Stromal cell of bone marrow (primary cell): Measurements from ENCODE around the gene USP6NL.

Experiments
- DNase-seq: peaks from one replicate; pipeline ENCODE4 v3.0.0-alpha.2; 2012; ENCODE audit warnings: low read depth

The USP6NL gene

DNA sequence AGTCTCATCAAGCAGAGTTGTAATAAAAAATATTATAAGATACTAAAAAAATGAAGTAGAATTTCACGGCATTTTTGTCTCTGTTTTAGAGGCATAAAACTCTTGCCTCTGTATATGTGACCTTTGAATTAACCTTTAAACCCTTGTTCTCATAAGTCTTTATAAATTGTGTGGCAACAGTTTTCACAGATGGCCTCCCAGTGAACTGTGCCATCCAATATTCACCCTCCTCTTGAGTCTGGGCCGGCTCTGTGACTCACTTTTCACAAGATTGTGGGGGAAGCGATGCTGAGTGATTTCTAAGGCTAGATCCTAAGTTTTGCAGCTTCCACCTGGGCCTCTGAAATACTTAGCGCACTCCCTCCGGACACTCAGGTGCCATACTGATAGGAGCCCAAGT lies 4.6 kb upstream of the USP6NL start:
- no peak for DNase-seq

DNA sequence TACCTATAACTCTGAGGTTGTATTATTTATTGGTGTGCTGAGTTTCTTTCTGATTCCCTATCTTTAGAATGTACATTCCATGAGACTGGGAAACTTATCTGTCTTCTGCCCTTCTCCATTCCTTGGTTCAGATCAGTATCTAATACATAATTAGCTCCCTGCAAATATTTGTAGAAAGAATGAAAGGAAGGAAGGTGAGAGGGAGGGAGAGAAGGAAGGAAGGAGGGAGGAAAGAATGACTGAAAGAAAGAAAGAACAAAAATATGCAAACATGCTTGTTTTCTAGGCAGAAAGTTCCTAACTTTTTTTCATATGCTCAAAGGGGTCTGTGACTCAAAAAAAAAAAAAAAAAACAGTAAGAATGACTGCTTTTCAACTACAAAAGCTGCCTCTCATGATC lies 3.9 kb upstream of the USP6NL start:
- DNase-seq, result no peak

DNA sequence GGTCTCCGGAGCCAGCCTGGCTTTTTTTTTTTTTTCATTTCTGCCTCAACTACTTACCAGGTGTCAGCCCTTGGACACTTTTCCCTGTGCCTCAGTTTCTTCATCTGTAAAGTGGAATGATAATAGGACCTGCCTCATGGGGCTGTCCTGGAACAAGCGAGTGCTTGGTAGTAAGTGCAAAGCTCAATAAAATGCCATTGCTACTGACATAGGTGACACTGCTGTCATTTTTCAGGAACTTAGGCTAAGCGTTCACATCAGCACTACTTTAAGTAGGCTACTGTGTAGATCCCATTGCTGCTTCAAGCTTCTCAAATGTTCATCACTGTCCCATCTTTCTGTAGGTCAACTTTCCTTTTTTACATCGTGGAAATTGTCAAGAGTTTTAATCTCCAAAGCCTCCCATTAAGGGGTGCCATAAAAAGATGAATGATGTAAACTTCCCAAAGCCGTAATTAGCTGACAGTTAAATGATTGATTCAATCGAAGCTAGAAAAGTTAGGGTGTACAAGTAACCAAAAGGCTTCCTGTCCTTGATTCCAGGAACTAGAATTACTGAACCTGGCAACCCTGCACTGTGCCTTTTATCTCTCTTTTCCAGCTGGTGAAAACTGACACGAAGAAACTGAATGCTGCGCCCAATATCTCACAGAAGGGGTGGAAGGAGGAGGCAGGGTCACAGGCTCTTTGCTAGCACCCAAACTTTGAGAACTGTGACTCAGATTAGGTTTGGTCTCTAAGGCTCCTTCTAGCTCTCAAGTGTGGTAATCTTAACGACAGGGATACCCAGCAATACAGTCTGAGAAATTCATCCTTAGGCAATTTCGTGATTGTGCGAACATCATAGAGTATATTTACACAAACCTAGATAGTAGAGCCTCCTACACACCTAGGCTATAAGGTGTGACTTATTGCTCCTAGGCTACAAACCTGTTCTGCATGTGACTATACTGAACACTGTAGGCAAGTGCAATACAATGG lies 861 bp upstream of the USP6NL start:
- no peak for DNase-seq

DNA sequence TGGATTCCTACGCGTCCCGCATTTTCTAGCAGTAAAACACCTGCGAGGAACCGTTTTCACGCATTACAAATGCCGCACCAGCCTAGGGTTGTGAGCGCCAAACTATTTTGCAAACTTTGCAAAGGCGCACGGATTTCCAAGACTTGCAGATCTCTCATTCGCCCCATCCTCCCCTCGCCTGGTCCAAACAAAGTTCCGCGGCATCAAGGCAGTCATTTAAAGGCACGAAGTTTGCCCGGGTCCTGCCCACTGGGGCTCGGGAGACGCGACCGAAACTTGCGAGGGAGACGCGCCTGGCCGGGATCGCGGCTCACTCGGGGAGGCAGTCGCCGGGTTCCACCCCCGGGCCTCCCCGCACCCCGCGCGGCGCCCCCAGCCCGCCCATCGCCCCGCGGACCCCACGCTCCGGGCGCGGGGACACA lies 613 bp downstream of the USP6NL start:
- no peak for DNase-seq

DNA sequence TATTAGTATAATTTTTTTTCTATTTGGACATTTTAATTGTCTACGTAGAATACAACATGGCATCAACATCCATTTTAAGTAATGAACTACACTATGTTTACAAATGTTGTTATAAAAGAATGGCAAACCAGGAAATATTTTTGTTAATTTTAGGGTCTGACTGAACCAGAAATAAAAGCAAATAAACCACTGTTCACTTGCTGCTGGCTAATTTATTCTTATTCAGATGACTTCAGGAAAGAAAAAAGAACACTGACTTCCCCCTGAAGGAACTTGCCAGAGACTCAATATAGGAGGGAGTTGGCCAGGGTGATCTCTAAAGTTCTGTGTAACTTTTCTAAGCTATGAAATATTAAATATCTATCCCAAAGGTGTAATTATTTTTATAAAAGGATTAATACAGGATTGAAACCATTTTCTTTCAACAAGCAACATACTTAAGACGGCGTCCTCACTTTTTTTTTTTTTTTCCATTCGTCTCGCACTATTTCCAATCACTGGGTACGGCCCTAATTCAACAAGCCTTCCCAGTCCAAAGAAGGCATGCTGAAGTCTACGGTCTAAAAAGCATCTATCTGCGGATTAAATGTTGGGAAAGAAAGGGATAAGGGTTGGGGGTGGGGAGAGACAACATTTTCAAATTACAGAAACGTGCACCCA lies 1.2 kb downstream of the USP6NL start:
- no peak for DNase-seq

- no peak for DNase-seq
Measured at GRCh38 chr10:11609492-11610093, 1.9 kb downstream of the USP6NL start.

- no peak for DNase-seq
Measured at GRCh38 chr10:11609052-11609451, 2.4 kb downstream of the USP6NL start.

- no peak for DNase-seq
Measured at GRCh38 chr10:11608159-11609013, 3.1 kb downstream of the USP6NL start.

DNA sequence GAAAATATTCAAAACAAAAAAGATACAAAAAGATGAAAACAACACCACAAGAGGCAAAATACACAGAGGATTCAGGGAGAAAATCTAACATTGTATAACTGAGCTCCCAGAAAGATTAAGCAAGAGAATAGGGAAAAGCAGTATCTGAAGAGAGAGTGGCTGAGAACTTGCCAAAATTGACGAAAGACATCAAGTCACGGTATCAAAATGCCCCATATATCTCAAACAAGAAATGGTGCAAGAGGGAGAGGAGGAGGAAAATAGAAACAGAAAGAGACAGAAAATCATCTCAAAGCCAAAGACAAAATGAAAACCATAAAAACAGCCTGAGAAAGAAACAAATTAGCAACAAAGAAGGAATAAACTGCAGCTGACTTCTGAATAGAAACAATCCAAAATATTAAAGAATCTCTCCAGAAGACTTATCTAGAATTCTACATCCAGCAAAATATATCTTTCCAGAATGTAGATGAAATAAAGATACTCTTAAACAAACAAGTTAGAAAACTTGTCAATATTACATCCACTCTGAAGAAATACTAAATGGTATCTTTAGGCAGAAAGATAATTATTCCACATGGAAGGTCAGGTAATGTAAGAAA lies 5.5 kb downstream of the USP6NL start:
- no peak for DNase-seq

DNA sequence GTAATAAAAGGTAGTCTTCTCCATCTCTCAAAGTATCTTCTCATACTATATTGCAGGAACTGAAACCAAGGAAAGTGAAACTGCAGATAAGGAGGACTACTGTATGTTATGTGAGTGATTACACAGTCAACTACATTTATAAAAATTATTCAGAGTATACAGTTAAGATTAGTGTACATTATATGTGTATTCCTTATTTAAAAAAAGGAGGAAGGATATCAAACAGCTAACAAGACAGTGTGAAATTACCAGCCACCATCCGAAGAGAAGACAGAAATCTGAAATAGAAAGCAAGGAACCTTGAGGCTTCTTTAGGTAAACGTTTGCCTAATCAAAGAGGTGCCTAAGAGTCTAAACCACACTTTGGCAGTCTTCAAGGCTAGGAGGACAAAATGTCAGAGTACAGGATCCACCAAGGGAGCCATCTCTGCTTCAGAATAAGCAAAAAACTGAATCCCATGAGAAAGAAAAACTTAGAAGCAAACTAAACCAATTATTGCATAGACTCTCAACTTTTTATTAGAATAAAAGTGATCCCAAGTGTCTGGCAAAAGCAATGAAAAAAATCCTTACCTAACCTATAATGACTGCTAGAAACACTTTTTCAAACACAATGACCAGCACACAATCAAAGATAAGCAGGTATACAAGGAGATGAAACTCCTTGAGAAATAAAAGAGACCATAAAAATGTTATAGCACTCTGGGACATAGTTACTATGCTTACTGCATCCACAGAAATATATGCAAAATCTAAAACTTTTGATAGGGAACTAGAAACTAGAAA lies 6.4 kb downstream of the USP6NL start:
- no peak for DNase-seq

- no peak for DNase-seq
Measured at GRCh38 chr10:11603741-11604140, 7.7 kb downstream of the USP6NL start.

- DNase-seq, result no peak
Measured at GRCh38 chr10:11602919-11603523, 8.4 kb downstream of the USP6NL start.

DNA sequence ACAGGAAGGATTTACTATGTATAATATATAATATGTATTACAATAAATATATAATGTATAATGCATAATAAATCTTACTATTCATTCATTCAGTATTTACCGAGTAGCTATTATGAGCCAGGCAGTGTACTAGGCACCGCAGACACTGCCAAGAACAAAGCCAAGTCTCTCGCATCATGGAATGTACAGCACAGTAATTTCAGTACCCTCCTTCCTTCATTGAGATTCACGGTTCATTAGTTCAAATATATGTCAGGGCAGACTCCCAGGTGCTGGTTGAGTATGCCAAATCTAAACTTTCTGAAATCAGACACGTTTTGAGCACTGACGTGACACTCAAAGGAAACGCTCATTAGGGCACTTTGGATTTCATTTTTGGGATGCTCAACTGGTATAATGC lies 9.1 kb downstream of the USP6NL start:
- no peak for DNase-seq

DNA sequence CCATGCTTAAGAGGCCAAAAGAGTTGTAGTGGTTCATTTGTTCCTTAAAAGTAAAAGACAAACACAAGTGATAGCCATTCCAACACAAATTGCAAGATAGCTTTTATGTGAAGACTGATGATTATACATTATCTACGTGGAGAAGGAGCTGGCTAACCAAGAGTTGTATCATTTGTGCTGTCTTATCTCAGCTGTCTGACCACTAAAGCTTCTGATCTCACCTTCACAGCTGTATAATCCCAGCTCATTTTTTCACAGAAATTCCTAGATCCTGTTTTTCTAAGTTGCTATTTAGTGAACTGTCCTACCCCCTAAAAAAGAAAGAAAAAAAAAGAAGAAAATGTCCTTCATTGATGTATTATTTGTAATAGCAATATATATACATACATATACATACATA lies 9.8 kb downstream of the USP6NL start:
- no peak for DNase-seq

- DNase-seq, result no peak
Measured at GRCh38 chr10:11600280-11600679, 11.2 kb downstream of the USP6NL start.

DNA sequence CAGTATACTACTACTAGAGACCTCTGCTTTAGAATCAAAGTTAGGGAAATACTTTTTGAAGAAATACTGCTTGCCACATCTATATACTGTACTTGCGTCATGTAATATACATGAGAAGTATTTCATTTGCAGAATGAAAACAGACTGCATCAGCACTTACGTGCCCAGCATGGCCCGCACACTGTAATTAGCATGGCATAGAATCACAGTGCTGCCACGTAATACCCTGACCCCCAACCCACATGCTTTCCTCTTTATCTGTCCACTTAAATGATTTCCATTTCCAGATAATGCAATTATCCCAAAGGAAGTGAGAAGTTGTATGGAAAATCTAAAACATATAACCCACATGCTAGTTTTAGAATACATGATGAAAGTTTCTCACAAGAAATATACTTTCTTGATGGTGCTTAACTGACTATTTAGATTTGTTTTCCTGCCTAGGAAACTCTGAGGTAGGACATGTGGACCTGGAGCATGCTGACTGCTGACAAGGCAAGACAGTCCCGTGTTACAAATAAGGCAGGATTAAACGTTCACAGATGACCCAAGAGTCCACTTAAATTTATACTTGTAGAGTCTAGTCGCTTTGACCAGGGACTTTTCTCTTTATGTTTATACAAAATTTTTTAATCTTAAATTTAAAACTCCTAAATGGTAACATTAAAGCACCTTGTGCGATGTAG lies 12.6 kb downstream of the USP6NL start:
- no peak for DNase-seq

- DNase-seq, result no peak
Measured at GRCh38 chr10:11597470-11597869, 14.0 kb downstream of the USP6NL start.

GRCh38 chr10:11595395-11595692 lies 16.1 kb downstream of the USP6NL start:
- peak; percentile 67 for DNase-seq

DNA sequence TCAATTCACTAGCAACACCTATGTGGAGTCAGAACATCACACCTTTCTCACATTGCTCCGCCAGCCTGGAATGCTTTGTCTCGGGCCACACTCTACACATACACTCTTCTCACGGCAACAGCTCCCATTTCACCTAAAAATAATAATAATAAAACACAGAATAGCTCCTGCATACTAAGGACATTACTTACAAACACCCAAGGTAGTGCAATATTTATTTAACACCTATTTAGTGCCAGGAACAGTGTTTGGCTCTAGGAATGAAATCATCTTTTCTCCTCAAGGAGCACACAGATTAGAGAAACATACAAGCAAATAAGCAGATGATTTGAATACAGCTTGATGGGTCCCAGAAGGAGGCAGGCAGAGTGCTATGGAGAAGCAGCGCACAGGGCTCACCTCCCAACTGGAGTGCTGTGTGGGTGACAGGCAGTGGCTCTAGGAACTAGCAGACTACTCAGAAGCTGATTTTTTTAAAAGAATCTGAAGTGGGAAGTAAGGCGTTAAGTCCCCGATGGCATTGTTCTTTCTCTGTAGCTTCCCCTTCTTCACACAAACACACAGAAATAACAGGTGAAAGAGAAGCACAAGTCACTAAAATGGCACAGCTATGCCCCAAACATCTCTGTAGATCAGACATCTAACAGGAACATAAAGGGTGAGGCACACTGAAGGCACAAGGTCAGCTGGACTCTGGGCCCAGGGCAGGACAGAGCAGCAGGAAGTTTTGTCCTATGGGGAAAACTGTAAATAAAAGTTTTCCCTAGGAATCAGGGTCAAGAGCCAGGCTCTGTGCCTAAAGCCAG lies 16.7 kb downstream of the USP6NL start:
- DNase-seq, result no peak
